Measurements from ENCODE around the gene SOWAHC.
"Not testable (repeated sequence)": the region's sequence is repeated elsewhere in the genome, so short reads cannot be mapped to it uniquely, and the experiment has no call there.

Gene SOWAHC

GRCh38 chr2:109613922-109614714 is at the start of gene SOWAHC, which contains the start of gene SEPTIN10:
SOWAHC (plus strand) TSS chr2:109614364; CDS start chr2:109614490, 126 bp downstream.
SEPTIN10 (minus strand) TSS chr2:109613966; CDS start chr2:109613827, 139 bp downstream.
- peak; percentile 97 for DNase-seq

- DNase-seq = no peak
Measured at GRCh38 chr2:109575373-109575772, 38.8 kb upstream of the SOWAHC start.

- DNase-seq = not testable (repeated sequence)
Measured at GRCh38 chr2:109577630-109578029, 36.5 kb upstream of the SOWAHC start.

GRCh38 chr2:109582928-109583895 is 31.0 kb upstream of the SOWAHC start:
- DNase-seq = no peak

- DNase-seq = no peak
Measured at GRCh38 chr2:109586687-109587086, 27.5 kb upstream of the SOWAHC start.

GRCh38 chr2:109591206-109591605 is 23.0 kb upstream of the SOWAHC start:
- no peak for DNase-seq

GRCh38 chr2:109592905-109593304 is 21.3 kb upstream of the SOWAHC start:
- no peak for DNase-seq

GRCh38 chr2:109594246-109594885 is 19.8 kb upstream of the SOWAHC start:
- DNase-seq = peak; percentile 88

- DNase-seq = no peak
Measured at GRCh38 chr2:109595644-109596043, 18.5 kb upstream of the SOWAHC start.

GRCh38 chr2:109597283-109597682 is 16.9 kb upstream of the SOWAHC start:
- DNase-seq = no peak

- no peak for DNase-seq
Measured at GRCh38 chr2:109601783-109602182, 12.4 kb upstream of the SOWAHC start.

GRCh38 chr2:109602617-109603188 is 11.5 kb upstream of the SOWAHC start:
- DNase-seq = peak; percentile 68

GRCh38 chr2:109604597-109604996 is 9.6 kb upstream of the SOWAHC start:
- no peak for DNase-seq

- no peak for DNase-seq
Measured at GRCh38 chr2:109607766-109608165, 6.4 kb upstream of the SOWAHC start.

GRCh38 chr2:109609352-109610024 is 4.7 kb upstream of the SOWAHC start:
- no peak for DNase-seq

- no peak for DNase-seq
Measured at GRCh38 chr2:109611467-109612095, 2.6 kb upstream of the SOWAHC start.

GRCh38 chr2:109613081-109613921 is 863 bp upstream of the SOWAHC start:
- DNase-seq = peak; percentile 36

- peak; percentile 9 for DNase-seq
Measured at GRCh38 chr2:109614715-109615636, 812 bp downstream of the SOWAHC start.

- DNase-seq = no peak
Measured at GRCh38 chr2:109615637-109616144, 1.5 kb downstream of the SOWAHC start.

All from NCI-H2171 treated with DMSO at 0.1 percent for 48 hours (cell line).